Stomach (tissue), 4 donors: ENCODE results near the gene MIA.

Source experiments
- CTCF ChIP-seq, 7 experiments: fragments of 450-650 bp in 4 of 7; fragments of 200-600 bp in 3 of 7; sonication (generic) in 3 of 7; IDR thresholded peaks; one replicate each; pipeline ENCODE4 v1.5.1; 2016 to 2019; ENCODE audit warnings: antibody characterized with exemption in 7 of 7, control low read depth in 2 of 7, mild to moderate bottlenecking in 1 of 7
- EP300 ChIP-seq: sonication (generic); formaldehyde crosslinking; IDR thresholded peaks from one replicate; pipeline ENCODE4 v1.6.1; 2017; ENCODE audit warnings: antibody characterized with exemption
- POLR2A ChIP-seq, 4 donors: fragments of 450-650 bp; IDR thresholded peaks; one replicate each; pipeline ENCODE4 v1.6.1; 2016; ENCODE audit warnings: antibody characterized with exemption in 4 of 4, control low read depth in 2 of 4, mild to moderate bottlenecking in 1 of 4, moderate library complexity in 1 of 4

- TF ChIP-seq CTCF (IDR thresholded peaks at IDR 0.05) (peak in 5 of 7 experiments; percentile 7 to 48 (median 27)), POLR2A (IDR thresholded peaks at IDR 0.05) (no peak), EP300 (no peak)
These were observed 22.8 kb downstream of the MIA start for GRCh38 chr19:40797963-40798682.
